Vagina (tissue), 2 donors: ENCODE measurements around the gene PI4KA. TPM values are rescaled to one million over a fixed set of nuclear protein-coding genes. Genes with fewer than 3 reads are reported as not detected.

Source experiments
- DNase-seq, 2 donors: peaks; one replicate each; pipeline ENCODE4 v3.0.0-alpha.2; 2017; ENCODE audit errors: extremely low spot score in 2 of 2
- H3K27ac ChIP-seq: fragments of 200-600 bp; sonication (generic); one replicate; pipeline ENCODE4 v1.5.1; 2019
- H3K27me3 ChIP-seq: fragments of 200-600 bp; sonication (generic); one replicate; pipeline ENCODE4 v1.5.1; 2019
- H3K36me3 ChIP-seq, 2 donors: fragments of 200-600 bp; sonication (generic); one replicate each; pipeline ENCODE4 v1.5.1; 2017 to 2019
- H3K4me1 ChIP-seq: fragments of 200-600 bp; sonication (generic); one replicate; pipeline ENCODE4 v1.5.1; 2019
- H3K4me3 ChIP-seq, 2 donors: fragments of 200-600 bp; sonication (generic); 1 replicate in 1 of 2; 2 replicates in 1 of 2; pipeline ENCODE4 v1.5.1; 2016 to 2019
- H3K9me3 ChIP-seq: fragments of 200-600 bp; sonication (generic); one replicate; pipeline ENCODE4 v1.5.1; 2019
- CTCF ChIP-seq, 3 experiments: fragments of 450-650 bp in 2 of 3; fragments of 200-600 bp in 1 of 3; sonication (generic) in 1 of 3; IDR thresholded peaks; one replicate each; pipeline ENCODE4 v1.5.1; 2017 to 2019; ENCODE audit warnings: antibody characterized with exemption in 3 of 3, mild to moderate bottlenecking in 2 of 3, moderate library complexity in 2 of 3
- POLR2A ChIP-seq, 2 donors: fragments of 450-650 bp; IDR thresholded peaks; one replicate each; pipeline ENCODE4 v1.6.1; 2017; ENCODE audit warnings: antibody characterized with exemption in 2 of 2, mild to moderate bottlenecking in 2 of 2, moderate library complexity in 2 of 2
- POLR2AphosphoS5 ChIP-seq, 2 donors: sonication (generic); formaldehyde crosslinking; IDR thresholded peaks; one replicate each; pipeline ENCODE4 v1.9.0; 2017; ENCODE audit warnings: antibody characterized with exemption in 2 of 2, mild to moderate bottlenecking in 2 of 2, low read depth in 1 of 2; ENCODE audit not compliant: insufficient read depth in 1 of 2
- intact Hi-C: fragments of 100-400 bp; cut with DNase I; formaldehyde crosslinking; loops from one replicate; pipeline ENCODE4 v1.15.1; 2023
- total RNA-seq: library from RNA; depleted of rRNA; stranded (reverse); fragments of >200 nt; gene quantifications from one replicate; pipeline ENCODE4 v1.2.3, GENCODE V29; 2016

PI4KA gene
- total RNA-seq, 1 donor from 2014 or later = 135 TPM

DNA sequence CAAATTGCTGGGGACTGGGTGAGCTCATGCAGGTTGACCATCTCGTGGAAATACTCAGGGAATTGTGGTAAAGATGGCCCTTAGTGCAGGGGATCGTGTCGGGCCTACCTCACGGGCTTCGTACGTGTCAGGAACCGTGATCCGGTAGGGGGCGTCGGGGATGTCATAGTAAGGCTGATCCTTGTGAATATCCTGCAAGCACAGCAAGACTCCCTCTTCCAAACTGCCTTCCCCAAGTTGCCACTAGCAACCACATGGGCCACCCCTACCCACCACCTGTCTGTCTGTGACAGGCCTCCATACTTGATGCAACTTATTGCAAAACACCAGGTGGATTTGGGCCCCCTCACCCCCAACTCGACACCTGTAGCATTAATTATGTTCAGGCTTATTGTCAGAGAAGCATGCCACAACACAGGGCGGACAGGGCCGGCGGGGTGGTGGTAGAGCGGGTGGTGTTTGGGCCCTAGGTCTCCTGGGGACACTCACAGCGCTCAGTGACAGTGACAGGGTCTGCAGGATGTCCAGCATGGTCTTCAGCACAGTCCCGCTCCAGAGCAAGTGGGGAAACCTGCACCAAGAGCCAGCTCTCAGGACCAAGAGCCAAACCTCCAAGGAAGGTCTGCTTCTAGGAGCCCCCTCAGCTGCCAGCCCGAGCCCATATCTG is 107.3 kb downstream of the PI4KA start:
- Histone ChIP-seq H3K36me3 (peaks cover 0 to 25% of the 10 kb centered on the region in 2 donors), H3K4me1 (peaks cover 9% of the 10 kb centered on the region), H3K4me3 (no peak overlapping the region), H3K27me3 (no peaks in the 10 kb centered on the region), H3K9me3 (no peaks in the 10 kb centered on the region), H3K27ac (no peak overlapping the region)
- intact Hi-C loops = no loop called here
- no peak for TF ChIP-seq POLR2AphosphoS5 (IDR thresholded peaks at IDR 0.05; ENCODE audit: insufficient read depth in 1 of 2, low read depth in 1 of 2)
- no peak for TF ChIP-seq POLR2A (IDR thresholded peaks at IDR 0.05)
- no peak for TF ChIP-seq CTCF (IDR thresholded peaks at IDR 0.05)
- no peak for DNase-seq

DNA sequence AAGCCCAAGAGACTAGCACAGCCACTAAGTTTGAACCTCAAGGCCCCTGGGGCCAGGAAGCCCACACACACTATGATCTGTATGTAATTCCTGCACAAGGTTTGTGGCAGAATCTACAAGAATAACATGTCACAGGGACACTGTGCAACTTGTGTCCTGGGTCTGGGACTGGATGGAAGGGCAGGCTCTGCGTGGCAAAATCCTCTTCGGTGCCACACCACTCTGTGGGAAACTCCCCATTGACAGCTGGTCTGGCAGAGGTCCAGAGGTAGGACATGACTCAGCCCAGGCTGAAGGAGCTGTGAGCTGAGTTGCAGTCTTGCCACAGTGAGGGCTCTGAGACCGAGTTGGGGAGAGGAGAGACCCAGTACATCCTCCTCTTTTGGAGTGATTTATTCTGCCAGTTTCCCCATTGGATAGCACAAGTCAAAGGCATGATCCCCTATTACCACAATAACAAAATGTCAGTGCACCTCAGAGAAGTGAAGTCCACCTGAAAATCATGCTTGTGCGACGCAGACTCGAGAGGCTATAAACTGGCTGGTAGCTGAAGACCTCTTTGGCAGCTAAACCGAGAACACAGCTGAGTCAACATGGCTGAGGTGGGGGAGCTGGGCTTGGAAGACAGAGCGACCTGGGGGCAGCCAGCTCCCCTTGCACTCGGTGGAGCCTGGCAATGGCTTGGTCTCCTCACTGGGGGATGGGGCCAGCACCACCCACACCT is 108.0 kb downstream of the PI4KA start:
- H3K9me3 ChIP-seq = no peaks in the 10 kb centered on the region
- intact Hi-C loops = no loop called here
- H3K4me3 ChIP-seq = no peak overlapping the region
- no peaks in the 10 kb centered on the region for H3K27me3 ChIP-seq
- no peak overlapping the region for H3K27ac ChIP-seq
- DNase-seq = no peak
- H3K36me3 ChIP-seq = peaks cover 0 to 27% of the 10 kb centered on the region in 2 donors
- TF ChIP-seq CTCF (IDR thresholded peaks at IDR 0.05) (no peak), POLR2A (IDR thresholded peaks at IDR 0.05) (no peak), POLR2AphosphoS5 (IDR thresholded peaks at IDR 0.05; ENCODE audit: insufficient read depth in 1 of 2, low read depth in 1 of 2) (no peak)
- H3K4me1 ChIP-seq = peaks cover 9% of the 10 kb centered on the region

- TF ChIP-seq POLR2A (IDR thresholded peaks at IDR 0.05) (no peak), CTCF (IDR thresholded peaks at IDR 0.05) (no peak), POLR2AphosphoS5 (IDR thresholded peaks at IDR 0.05; ENCODE audit: insufficient read depth in 1 of 2, low read depth in 1 of 2) (no peak)
- H3K4me3 ChIP-seq = no peak overlapping the region
- H3K27ac ChIP-seq = no peak overlapping the region
- no peak for DNase-seq
- intact Hi-C loops = no loop called here
- no peaks in the 10 kb centered on the region for H3K9me3 ChIP-seq
- no peaks in the 10 kb centered on the region for H3K27me3 ChIP-seq
- peaks cover 9% of the 10 kb centered on the region for H3K4me1 ChIP-seq
- H3K36me3 ChIP-seq = peaks cover 0 to 36% of the 10 kb centered on the region in 2 donors
These were observed 109.2 kb downstream of the PI4KA start for GRCh38 chr22:20749453-20749852.

- intact Hi-C loops = no loop called here
- DNase-seq = no peak
- Histone ChIP-seq H3K4me1 (peaks cover 9% of the 10 kb centered on the region), H3K4me3 (no peak overlapping the region), H3K36me3 (peaks cover 0 to 42% of the 10 kb centered on the region in 2 donors), H3K27ac (no peak overlapping the region), H3K27me3 (no peaks in the 10 kb centered on the region), H3K9me3 (no peaks in the 10 kb centered on the region)
- no peak for TF ChIP-seq POLR2A (IDR thresholded peaks at IDR 0.05)
- no peak for TF ChIP-seq CTCF (IDR thresholded peaks at IDR 0.05)
- TF ChIP-seq POLR2AphosphoS5 (IDR thresholded peaks at IDR 0.05; ENCODE audit: insufficient read depth in 1 of 2, low read depth in 1 of 2) = no peak
These were observed 109.7 kb downstream of the PI4KA start for GRCh38 chr22:20748731-20749428.
